Measurements from ENCODE around the gene TOR2A. TPM values are rescaled to one million over a fixed set of nuclear protein-coding genes. Genes with fewer than 3 reads are reported as not detected.
"Not testable (repeated sequence)": the region's sequence is repeated elsewhere in the genome, so short reads cannot be mapped to it uniquely, and the experiment has no call there.

TOR2A gene
- polyA plus RNA-seq, 1 donor = 9.7 TPM

GRCh38 chr9:127768698-127769097, 33.6 kb upstream of the TOR2A start:
- DNase-seq = no peak

- DNase-seq = no peak
Observed at GRCh38 chr9:127767909-127768331, 32.8 kb upstream of the TOR2A start.

- DNase-seq = no peak
Observed at GRCh38 chr9:127767410-127767809, 32.3 kb upstream of the TOR2A start.

GRCh38 chr9:127765418-127765817, 30.3 kb upstream of the TOR2A start:
- no peak for DNase-seq

- DNase-seq = no peak
Observed at GRCh38 chr9:127763918-127764384, 28.9 kb upstream of the TOR2A start.

GRCh38 chr9:127762111-127762676, 27.1 kb upstream of the TOR2A start:
- no peak for DNase-seq

- no peak for DNase-seq
Observed at GRCh38 chr9:127761491-127761956, 26.4 kb upstream of the TOR2A start.

- no peak for DNase-seq
Observed at GRCh38 chr9:127761061-127761460, 26.0 kb upstream of the TOR2A start.

GRCh38 chr9:127758843-127759242, 23.7 kb upstream of the TOR2A start:
- no peak for DNase-seq

GRCh38 chr9:127756776-127757175, 21.7 kb upstream of the TOR2A start:
- not testable (repeated sequence) for DNase-seq

GRCh38 chr9:127756233-127756632, 21.1 kb upstream of the TOR2A start:
- no peak for DNase-seq

- no peak for DNase-seq
Observed at GRCh38 chr9:127755061-127756060, 20.3 kb upstream of the TOR2A start.

GRCh38 chr9:127754099-127755060, 19.3 kb upstream of the TOR2A start:
- DNase-seq = no peak

GRCh38 chr9:127753622-127754021, 18.5 kb upstream of the TOR2A start:
- DNase-seq = no peak

- DNase-seq = no peak
Observed at GRCh38 chr9:127753148-127753547, 18.1 kb upstream of the TOR2A start.

- DNase-seq = no peak
Observed at GRCh38 chr9:127751269-127752054, 16.4 kb upstream of the TOR2A start.

- DNase-seq = no peak
Observed at GRCh38 chr9:127749090-127749787, 14.1 kb upstream of the TOR2A start.

GRCh38 chr9:127746959-127747569, 12.0 kb upstream of the TOR2A start:
- DNase-seq = no peak

- DNase-seq = no peak
Observed at GRCh38 chr9:127744398-127745110, 9.5 kb upstream of the TOR2A start.

All from hindlimb muscle (tissue), 1 donor.